PC-3 (cell line): Measurements from ENCODE around the gene ANKRD40CL. TPM values are rescaled to one million over a fixed set of nuclear protein-coding genes. Genes with fewer than 3 reads are reported as not detected.

ENCODE experiments used
- ATAC-seq: fragments of 200-7000 bp; cut with Tn5 transposase; 2 replicates; pipeline ENCODE4 v1.9.1; 2020; ENCODE audit warnings: mild to moderate bottlenecking, moderate library complexity
- BruUV-seq: library from RNA; stranded (reverse); fragments of 400-500 nt; replicated peaks from 2 replicates; lab custom pipeline; 2021; lab: Mats Ljungman, UMichigan
- CTCF ChIA-PET: fragments of 300-600 bp; sonication (Branson Sonifier 250); formaldehyde crosslinking; loops from one replicate; lab custom pipeline; 2022; ENCODE audit warnings: antibody characterized with exemption; lab: Charles Lee
- POLR2A ChIA-PET: fragments of 300-600 bp; sonication (Branson Sonifier 250); formaldehyde crosslinking; loops from one replicate; lab custom pipeline; 2022; ENCODE audit warnings: antibody characterized with exemption; ENCODE audit not compliant: unreplicated experiment; lab: Charles Lee
- DNase-seq: peaks from one replicate; pipeline ENCODE4 v3.0.0-alpha.2; 2015
- H2AFZ ChIP-seq: fragments of 300-600 bp; sonication (generic); 2 replicates; pipeline ENCODE4 v1.6.0; 2016; ENCODE audit warnings: antibody characterized with exemption, low read length
- H3F3A ChIP-seq: fragments of 300-600 bp; sonication (generic); one replicate; pipeline ENCODE4 v1.6.0; 2017; ENCODE audit warnings: antibody characterized with exemption, low read length, control low read depth, mild to moderate bottlenecking; ENCODE audit not compliant: unreplicated experiment
- H3K27ac ChIP-seq: fragments of 300-600 bp; sonication (generic); 2 replicates; pipeline ENCODE4 v1.5.1; 2016; ENCODE audit warnings: mild to moderate bottlenecking, low read length
- H3K27me3 ChIP-seq: fragments of 300-600 bp; sonication (generic); 2 replicates; pipeline ENCODE4 v1.6.1; 2016; ENCODE audit warnings: low read length, mixed read lengths
- H3K36me3 ChIP-seq: fragments of 300-600 bp; sonication (generic); 2 replicates; pipeline ENCODE4 v1.6.1; 2016; ENCODE audit warnings: low read depth, mixed run types, low read length, mixed read lengths
- H3K4me1 ChIP-seq: fragments of 300-600 bp; sonication (generic); 2 replicates; pipeline ENCODE4 v1.5.1; 2016; ENCODE audit warnings: low read length; ENCODE audit not compliant: insufficient read depth
- H3K4me2 ChIP-seq: fragments of 300-600 bp; sonication (generic); 2 replicates; pipeline ENCODE4 v1.6.0; 2016; ENCODE audit warnings: low read length
- H3K4me3 ChIP-seq: fragments of 300-600 bp; sonication (generic); 2 replicates; pipeline ENCODE4 v1.5.1; 2016; ENCODE audit warnings: mild to moderate bottlenecking, low read length, mixed read lengths
- H3K79me2 ChIP-seq: fragments of 300-600 bp; sonication (generic); 2 replicates; pipeline ENCODE4 v1.6.1; 2017; ENCODE audit warnings: low read length, mixed read lengths
- H3K9ac ChIP-seq: fragments of 300-600 bp; sonication (generic); 2 replicates; pipeline ENCODE4 v1.6.0; 2016; ENCODE audit warnings: mild to moderate bottlenecking, low read length
- H3K9me2 ChIP-seq: fragments of 300-600 bp; sonication (generic); replicated peaks from 2 replicates; pipeline ENCODE4 v1.6.1; 2016; ENCODE audit warnings: mixed run types, low read length, mixed read lengths
- H3K9me3 ChIP-seq: fragments of 300-600 bp; sonication (generic); 2 replicates; pipeline ENCODE4 v1.6.1; 2016; ENCODE audit warnings: low read length, mixed read lengths
- H4K20me1 ChIP-seq: fragments of 300-600 bp; sonication (generic); 2 replicates; pipeline ENCODE4 v1.6.1; 2016; ENCODE audit warnings: low read length, mixed read lengths
- CTCF ChIP-seq: fragments of 300-600 bp; sonication (generic); conservative IDR thresholded peaks from 2 replicates; pipeline ENCODE4 v1.5.1; 2017; ENCODE audit warnings: antibody characterized with exemption, low read depth, mild to moderate bottlenecking, low read length
- EZH2 ChIP-seq: fragments of 300-600 bp; sonication (generic); IDR thresholded peaks from one replicate; pipeline ENCODE4 v1.6.1; 2017; ENCODE audit warnings: antibody characterized with exemption, mild to moderate bottlenecking, low read length; ENCODE audit not compliant: unreplicated experiment
- EZH2phosphoT487 ChIP-seq: fragments of 300-600 bp; sonication (generic); IDR thresholded peaks from 2 replicates; pipeline ENCODE4 v1.6.1; 2018; ENCODE audit warnings: mild to moderate bottlenecking, antibody characterized with exemption, low read length, borderline replicate concordance
- intact Hi-C: fragments of 100-400 bp; cut with micrococcal nuclease; formaldehyde crosslinking; loops from 2 replicates; pipeline ENCODE4 v1.9.0; 2023
- total RNA-seq: library from RNA; depleted of rRNA; stranded (reverse); fragments of >200 nt; gene quantifications from 2 replicates; pipeline ENCODE4 v1.2.3, GENCODE V29; 2014

Gene ANKRD40CL
- total RNA-seq, 1 experiment from 2014 or later: not detected

DNA sequence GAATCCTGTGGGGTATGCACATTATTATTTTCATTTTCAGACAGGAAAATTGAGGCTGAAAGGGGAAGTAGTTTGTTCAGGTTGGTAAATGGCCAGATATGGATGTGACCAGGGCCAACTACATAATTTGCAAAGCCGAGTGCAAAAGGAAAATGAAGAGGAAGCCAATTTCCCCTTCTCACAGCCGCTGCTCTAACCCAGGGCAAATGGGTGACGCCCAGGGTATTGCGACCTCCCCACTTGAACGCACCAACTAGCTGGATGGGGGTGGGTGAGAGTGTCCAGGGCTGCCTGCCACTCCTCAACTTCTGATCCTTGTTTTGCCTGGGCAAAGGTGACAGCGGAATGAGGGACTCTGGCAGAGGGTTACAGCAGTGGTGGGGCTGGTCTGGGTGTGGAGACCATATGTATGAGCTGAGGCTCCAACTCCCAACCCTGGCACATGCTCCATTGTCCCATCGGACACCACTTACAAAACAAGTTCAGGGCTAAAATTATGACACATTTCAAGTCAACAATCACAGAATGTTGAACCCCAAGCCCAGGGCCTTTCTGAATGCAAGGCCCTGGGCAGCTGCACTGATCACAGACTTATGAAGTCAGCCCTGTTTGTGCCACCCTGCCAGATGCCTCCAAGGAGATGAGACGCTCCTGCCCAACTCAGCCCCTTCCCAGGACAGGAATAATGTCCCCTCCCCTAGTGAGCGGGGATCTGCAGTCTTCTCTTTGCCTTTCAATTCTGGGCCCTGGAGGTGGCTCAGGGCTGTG, 1.7 kb downstream of the ANKRD40CL start:
- no peaks in the 10 kb centered on the region for H3K9me3 ChIP-seq
- ChIA-PET CTCF (no interaction called here), POLR2A (no interaction called here)
- no peak overlapping the region for H3K4me3 ChIP-seq
- BruUV-seq: no TSS peak
- H3K36me3 ChIP-seq: no peaks in the 10 kb centered on the region
- TF ChIP-seq EZH2 (no peak), EZH2phosphoT487 (no peak), CTCF (no peak)
- no peaks in the 10 kb centered on the region for H4K20me1 ChIP-seq
- no peaks in the 10 kb centered on the region for H3K79me2 ChIP-seq
- no peak for ATAC-seq
- H2AFZ ChIP-seq: no peak overlapping the region
- no peaks in the 10 kb centered on the region for H3K27me3 ChIP-seq
- H3K9me2 ChIP-seq: no peaks in the 10 kb centered on the region
- no peak overlapping the region for H3K9ac ChIP-seq
- no peak for DNase-seq
- H3K4me1 ChIP-seq: peaks cover 8% of the 10 kb centered on the region
- no peak overlapping the region for H3K27ac ChIP-seq
- H3K4me2 ChIP-seq: no peak overlapping the region
- no peaks in the 10 kb centered on the region for H3F3A ChIP-seq
- intact Hi-C loops: no loop called here

- intact Hi-C loops: no loop called here
- Histone ChIP-seq H3K36me3 (no peaks in the 10 kb centered on the region), H3K9me2 (no peaks in the 10 kb centered on the region), H3K79me2 (no peaks in the 10 kb centered on the region), H2AFZ (no peak overlapping the region), H3K4me2 (no peak overlapping the region), H3K4me3 (no peak overlapping the region), H3K4me1 (peaks cover 8% of the 10 kb centered on the region), H3K9me3 (no peaks in the 10 kb centered on the region), H3F3A (no peaks in the 10 kb centered on the region), H4K20me1 (no peaks in the 10 kb centered on the region), H3K9ac (no peak overlapping the region), H3K27ac (no peak overlapping the region), H3K27me3 (no peaks in the 10 kb centered on the region)
- TF ChIP-seq EZH2: no peak
- TF ChIP-seq CTCF: no peak
- no peak for TF ChIP-seq EZH2phosphoT487
- ATAC-seq: no peak
- DNase-seq: no peak
- ChIA-PET POLR2A (no interaction called here), CTCF (no interaction called here)
- no TSS peak for BruUV-seq
Observed at GRCh38 chr17:50764734-50765149, 2.6 kb downstream of the ANKRD40CL start.

DNA sequence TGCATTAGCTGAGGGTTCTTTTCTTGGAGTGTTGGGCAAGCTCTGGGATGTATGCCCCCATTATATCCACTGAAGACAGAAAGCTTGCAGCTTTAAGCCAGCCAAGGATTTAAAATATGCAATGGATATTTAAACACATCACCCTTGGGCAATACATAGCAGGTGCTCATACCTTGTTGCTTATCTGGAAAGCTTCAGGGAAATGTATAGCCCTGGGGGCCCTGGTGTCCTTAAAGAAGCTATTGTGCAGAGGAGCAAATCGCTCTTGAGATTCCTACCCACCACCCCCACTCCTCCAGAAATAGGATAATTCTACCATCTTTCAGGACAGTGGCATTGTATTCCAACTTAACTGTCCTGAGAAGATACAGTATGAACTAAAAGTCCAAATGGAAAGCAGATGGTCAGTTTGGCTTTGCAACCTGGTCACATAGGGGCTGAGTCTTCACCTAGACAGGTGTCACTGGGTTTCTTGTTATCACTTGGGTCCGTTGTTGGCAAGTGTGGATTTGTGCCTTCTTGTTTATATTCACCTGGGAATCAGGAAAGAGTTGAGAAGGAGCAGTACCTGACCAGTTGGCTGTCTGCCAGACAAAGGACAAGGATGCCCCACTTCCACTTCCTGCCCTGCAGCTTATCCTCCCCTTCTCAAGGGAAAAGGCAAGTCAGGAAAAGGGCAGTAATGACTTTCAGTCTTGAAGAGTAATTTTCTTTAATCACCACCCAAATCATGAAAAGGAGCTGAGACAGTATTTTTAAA, 3.4 kb downstream of the ANKRD40CL start:
- Histone ChIP-seq H3K9me3 (no peaks in the 10 kb centered on the region), H3F3A (no peaks in the 10 kb centered on the region), H3K36me3 (no peaks in the 10 kb centered on the region), H3K4me1 (peaks cover 8% of the 10 kb centered on the region), H3K9me2 (no peaks in the 10 kb centered on the region), H3K27ac (no peak overlapping the region), H3K27me3 (no peaks in the 10 kb centered on the region), H3K4me3 (no peak overlapping the region), H4K20me1 (no peaks in the 10 kb centered on the region), H3K9ac (no peak overlapping the region), H3K79me2 (no peaks in the 10 kb centered on the region), H2AFZ (no peak overlapping the region), H3K4me2 (no peak overlapping the region)
- no TSS peak for BruUV-seq
- TF ChIP-seq EZH2phosphoT487: no peak
- no peak for TF ChIP-seq EZH2
- TF ChIP-seq CTCF: no peak
- no peak for ATAC-seq
- DNase-seq: peak; percentile 29
- ChIA-PET CTCF (no interaction called here), POLR2A (no interaction called here)
- intact Hi-C loops: no loop called here
